H1 (cell line): ENCODE measurements around the gene MYO1A. TPM values are rescaled to one million over a fixed set of nuclear protein-coding genes. Genes with fewer than 3 reads are reported as not detected.

Experiments
- CTCF ChIA-PET: fragments of 300-600 bp; sonication (Branson Sonifier 250); formaldehyde crosslinking; loops from one replicate; lab custom pipeline; 2021; ENCODE audit not compliant: partially characterized antibody; lab: Charles Lee
- POLR2A ChIA-PET: fragments of 300-600 bp; sonication (Branson Sonifier 250); formaldehyde crosslinking; loops from one replicate; lab custom pipeline; 2021; ENCODE audit warnings: inconsistent platforms; ENCODE audit not compliant: partially characterized antibody; lab: Charles Lee
- DNase-seq, 2 experiments: peaks; one replicate each; pipeline versions ENCODE4 v3.0.0 to v3.0.0-alpha.2; 2010 to 2022; ENCODE audit warnings: low spot score in 2 of 2, low read depth in 1 of 2, mixed read lengths in 1 of 2
- FAIRE-seq: peaks from 2 replicates; lab custom pipeline; 2011; peaks lifted over from hg19 to GRCh38; lab: Jason Lieb, UNC
- H2AFZ ChIP-seq: 2 replicates; pipeline ENCODE4 v1.8.1; 2012; ENCODE audit warnings: low read length, inconsistent platforms
- H2AK5ac ChIP-seq: 2 replicates; pipeline ENCODE4 v1.6.1; 2013; ENCODE audit warnings: low read depth, low read length
- H2BK120ac ChIP-seq: replicated peaks from 2 replicates; pipeline ENCODE3; 2013; ENCODE audit warnings: low read depth, low read length, inconsistent platforms
- H2BK12ac ChIP-seq: 2 replicates; pipeline ENCODE4 v1.6.1; 2013; ENCODE audit warnings: low read depth, low read length
- H2BK15ac ChIP-seq: 2 replicates; pipeline ENCODE4 v1.6.1; 2013; ENCODE audit warnings: low read length
- H2BK20ac ChIP-seq: 2 replicates; pipeline ENCODE4 v1.6.1; 2013; ENCODE audit warnings: low read length
- H2BK5ac ChIP-seq: 2 replicates; pipeline ENCODE4 v1.6.1; 2013; ENCODE audit warnings: low read depth, low read length
- H3K14ac ChIP-seq: 2 replicates; pipeline ENCODE4 v1.6.1; 2013; ENCODE audit warnings: inconsistent platforms; ENCODE audit not compliant: insufficient read length
- H3K18ac ChIP-seq: 2 replicates; pipeline ENCODE4 v1.6.1; 2013; ENCODE audit warnings: low read length; ENCODE audit errors: extremely low read depth
- H3K23ac ChIP-seq: 2 replicates; pipeline ENCODE4 v1.6.1; 2013; ENCODE audit warnings: inconsistent platforms; ENCODE audit not compliant: insufficient read length
- H3K23me2 ChIP-seq: 2 replicates; pipeline ENCODE4 v1.6.1; 2013; ENCODE audit warnings: low read depth, low read length
- H3K27ac ChIP-seq: 2 replicates; pipeline ENCODE4 v1.6.1; 2011; ENCODE audit warnings: low read depth, low read length, inconsistent platforms
- H3K27me3 ChIP-seq, 4 experiments: replicated peaks in 1 of 4; 1 replicate in 1 of 4; 2 replicates in 3 of 4; pipeline versions ENCODE4 v1.6.1 to v1.8.1; 2011 to 2013; ENCODE audit warnings: low read length in 3 of 4, mild to moderate bottlenecking in 3 of 4, inconsistent platforms in 2 of 4, mixed read lengths in 2 of 4, moderate library complexity in 1 of 4; ENCODE audit not compliant: control insufficient read depth in 3 of 4, insufficient read depth in 3 of 4; ENCODE audit errors: extremely low read depth in 1 of 4
- H3K36me3 ChIP-seq, 4 experiments: 2 replicates each; pipeline versions ENCODE4 v1.6.1 to v1.8.1; 2011 to 2013; ENCODE audit warnings: mild to moderate bottlenecking in 4 of 4, low read length in 3 of 4, moderate library complexity in 2 of 4, control low read depth in 1 of 4, inconsistent platforms in 1 of 4; ENCODE audit not compliant: insufficient read depth in 4 of 4, control insufficient read depth in 2 of 4
- H3K4ac ChIP-seq: replicated peaks from 2 replicates; pipeline ENCODE3; 2013; ENCODE audit warnings: low read length, low read depth, mixed read lengths, inconsistent platforms; ENCODE audit not compliant: insufficient read length
- H3K4me1 ChIP-seq, 4 experiments: replicated peaks in 1 of 4; 1 replicate in 1 of 4; 2 replicates in 3 of 4; pipeline versions ENCODE4 v1.6.1 to v1.8.1; 2011 to 2013; ENCODE audit warnings: low read length in 3 of 4, inconsistent platforms in 2 of 4, mixed read lengths in 1 of 4; ENCODE audit not compliant: insufficient read depth in 4 of 4, control insufficient read depth in 3 of 4
- H3K4me2 ChIP-seq, 2 experiments: 2 replicates each; pipeline versions ENCODE4 v1.6.1 to v1.8.1; 2011 to 2013; ENCODE audit warnings: low read depth in 2 of 2, low read length in 2 of 2, control low read depth in 1 of 2, inconsistent platforms in 1 of 2, mild to moderate bottlenecking in 1 of 2; ENCODE audit not compliant: insufficient read depth in 1 of 2
- H3K4me3 ChIP-seq, 4 experiments: fragments of 200-600, 300-600 bp in 1 of 4; sonication (generic), shearing (Covaris generic), sonication (Bioruptor Twin) in 1 of 4; 2 replicates each; pipeline versions ENCODE4 v1.5.1 to v1.8.1; 2011 to 2016; ENCODE audit warnings: low read length in 4 of 4, low read depth in 3 of 4, control low read depth in 2 of 4, inconsistent platforms in 2 of 4, mild to moderate bottlenecking in 2 of 4, mixed read lengths in 1 of 4, moderate library complexity in 1 of 4; ENCODE audit not compliant: insufficient read depth in 2 of 4; ENCODE audit errors: extremely low read depth in 1 of 4
- H3K56ac ChIP-seq: replicated peaks from 2 replicates; pipeline ENCODE3; 2013; ENCODE audit warnings: low read depth, mild to moderate bottlenecking, mixed read lengths, low read length, inconsistent platforms; ENCODE audit not compliant: insufficient read length
- H3K79me1 ChIP-seq: 2 replicates; pipeline ENCODE4 v1.6.1; 2013; ENCODE audit warnings: low read depth, low read length, control low read depth
- H3K79me2 ChIP-seq, 2 experiments: 2 replicates each; pipeline versions ENCODE4 v1.6.1 to v1.8.1; 2012 to 2013; ENCODE audit warnings: low read length in 2 of 2, mild to moderate bottlenecking in 2 of 2, inconsistent platforms in 1 of 2; ENCODE audit not compliant: insufficient read depth in 2 of 2, control insufficient read depth in 1 of 2
- H3K9ac ChIP-seq, 4 experiments: replicated peaks in 1 of 4; 1 replicate in 1 of 4; 2 replicates in 3 of 4; pipeline versions ENCODE4 v1.6.1 to v1.8.1; 2011 to 2013; ENCODE audit warnings: low read depth in 3 of 4, low read length in 3 of 4, control low read depth in 2 of 4, mild to moderate bottlenecking in 2 of 4, moderate library complexity in 2 of 4, inconsistent platforms in 1 of 4; ENCODE audit errors: extremely low read depth in 1 of 4
- H3K9me3 ChIP-seq, 2 experiments: 2 replicates each; pipeline versions ENCODE4 v1.6.1 to v1.8.1; 2012 to 2013; ENCODE audit warnings: mild to moderate bottlenecking in 2 of 2, moderate library complexity in 2 of 2, control low read depth in 1 of 2, inconsistent platforms in 1 of 2, low read depth in 1 of 2, low read length in 1 of 2, mixed read lengths in 1 of 2; ENCODE audit not compliant: insufficient read depth in 2 of 2
- H4K20me1 ChIP-seq, 2 experiments: replicated peaks in 1 of 2; 2 replicates each; pipeline versions ENCODE3 to v1.8.1; 2011 to 2013; ENCODE audit warnings: inconsistent platforms in 2 of 2, low read length in 2 of 2, mild to moderate bottlenecking in 1 of 2; ENCODE audit not compliant: insufficient read depth in 2 of 2, control insufficient read depth in 1 of 2
- H4K5ac ChIP-seq: 2 replicates; pipeline ENCODE4 v1.6.1; 2013; ENCODE audit warnings: low read length, low read depth, mixed read lengths, inconsistent platforms; ENCODE audit not compliant: insufficient read length
- H4K8ac ChIP-seq: 2 replicates; pipeline ENCODE4 v1.8.0; 2013; ENCODE audit warnings: mild to moderate bottlenecking, moderate library complexity, low read length, inconsistent platforms; ENCODE audit not compliant: insufficient read depth; ENCODE audit errors: extremely low read depth
- H4K91ac ChIP-seq: replicated peaks from 2 replicates; pipeline ENCODE3; 2013; ENCODE audit warnings: low read length, mixed read lengths, inconsistent platforms; ENCODE audit not compliant: insufficient read length
- CBX5 ChIP-seq: fragments of 300-800, 300-1000 bp; sonication (generic); IDR thresholded peaks from 2 replicates; pipeline ENCODE4 v1.7.1; 2016; ENCODE audit warnings: antibody characterized with exemption, low read length, low read depth
- CBX8 ChIP-seq: fragments of 300-800, 300-1000 bp; sonication (generic); IDR thresholded peaks from 2 replicates; pipeline ENCODE4 v1.7.1; 2016; ENCODE audit warnings: low read depth, low read length, borderline replicate concordance
- CHD2 ChIP-seq: IDR thresholded peaks from 2 replicates; pipeline ENCODE4 v1.6.1; 2012; ENCODE audit warnings: low read length, improper control_type of control experiment
- CREB1 ChIP-seq: IDR thresholded peaks from 2 replicates; pipeline ENCODE4 v1.6.1; 2012; ENCODE audit warnings: inconsistent platforms
- GTF2F1 ChIP-seq: IDR thresholded peaks from 2 replicates; pipeline ENCODE4 v1.6.1; 2012; ENCODE audit warnings: low read depth, low read length, improper control_type of control experiment, borderline replicate concordance
- HDAC6 ChIP-seq: IDR thresholded peaks from one replicate; pipeline ENCODE4 v1.7.1; 2012; ENCODE audit warnings: low read depth, mild to moderate bottlenecking, inconsistent platforms, low read length, moderate library complexity
- RAD21 ChIP-seq, 2 experiments: IDR thresholded peaks in 1 of 2; conservative IDR thresholded peaks in 1 of 2; 2 replicates each; pipeline ENCODE4 v1.6.1; 2011; ENCODE audit warnings: low read depth in 2 of 2, low read length in 2 of 2, improper control_type of control experiment in 1 of 2, inconsistent platforms in 1 of 2, mild to moderate bottlenecking in 1 of 2, moderate library complexity in 1 of 2
- RXRA ChIP-seq: IDR thresholded peaks from 2 replicates; pipeline ENCODE4 v1.6.1; 2011; ENCODE audit warnings: low read depth, mild to moderate bottlenecking, low read length, moderate library complexity; ENCODE audit not compliant: insufficient read depth
- SRF ChIP-seq: IDR thresholded peaks from 2 replicates; pipeline ENCODE4 v1.6.1; 2011; ENCODE audit warnings: mild to moderate bottlenecking, low read depth, low read length, moderate library complexity
- TBP ChIP-seq: IDR thresholded peaks from 2 replicates; pipeline ENCODE4 v1.6.1; 2011; ENCODE audit warnings: low read depth, low read length, improper control_type of control experiment
- TCF12 ChIP-seq: IDR thresholded peaks from 2 replicates; pipeline ENCODE4 v1.6.1; 2011; ENCODE audit warnings: low read depth, mild to moderate bottlenecking, low read length
- YY1 ChIP-seq: IDR thresholded peaks from 2 replicates; pipeline ENCODE4 v1.6.1; 2011; ENCODE audit warnings: low read depth, mild to moderate bottlenecking, low read length
- WGBS, 2 experiments: shearing (Covaris generic) in 1 of 2; methylation state at CpG; one replicate each; pipeline versions ENCODE4 v1.1.6 to v1.1.7; 2013 to 2015; ENCODE audit warnings: low lambda C conversion rate in 2 of 2, mixed read lengths in 2 of 2, inconsistent platforms in 1 of 2, low coverage in 1 of 2, missing lambda C conversion rate in 1 of 2; ENCODE audit not compliant: insufficient replicate concordance in 2 of 2, insufficient coverage in 1 of 2, insufficient read length in 1 of 2; ENCODE audit errors: extremely low coverage in 1 of 2, missing lambda C conversion rate in 1 of 2; 5-methylcytosine and 5-hydroxymethylcytosine counted together
- polyA plus RNA-seq, 7 experiments: library from polyadenylated mRNA; depleted of rRNA in 3 of 7; stranded (reverse) in 5 of 7; unstranded in 2 of 7; fragments of >200 nt in 5 of 7; fragments of 200-250 nt in 2 of 7; gene quantifications; 1 replicate in 5 of 7; 2 replicates in 1 of 7; 4 replicates in 1 of 7; pipeline versions ENCODE4 v1.2.1 to v1.2.3, GENCODE V29; 2011 to 2013; ENCODE audit warnings: missing spikeins in 2 of 7, mixed read lengths in 2 of 7
- total RNA-seq: library from RNA; stranded (reverse); fragmentation: NEBNext Ultra II Directional; extraction: Animal tissue kit (Norgen Biotek cat#: 25700); gene quantifications from 2 replicates; pipeline ENCODE4 v1.2.1, GENCODE V29; 2021

MYO1A gene
- total and polyA plus RNA-seq, 2 of the 8 experiments (the other 6 are each of a cell fraction or from before 2014, with no cell fraction given), result 0.54 to 0.77 TPM

- H2AK5ac ChIP-seq, result no peak overlapping the region
- ChIA-PET CTCF (interaction anchor here (0.6 to 5.5 kb wide), 4 partner anchors 13 to 227 kb away, joined by 3 to 59 read pairs (median 24); partner anchors contain the start of genes HSD17B6 and ZBTB39), POLR2A (interaction anchor here (1.6 kb wide), 1 partner anchor 16 kb away, joined by 4 read pairs; no protein-coding TSS in a partner anchor)
- no peak overlapping the region for H3K27ac ChIP-seq
- 89% methylated on average over 7 of the region's 7 CpGs; no CpG with 5 or more reads in 1 of the 2 experiments for WGBS, 2 experiments
- no peaks in the 10 kb centered on the region for H4K20me1 ChIP-seq
- H4K91ac ChIP-seq, result no peak overlapping the region
- H3K23me2 ChIP-seq, result no peaks in the 10 kb centered on the region
- H4K8ac ChIP-seq, result no peak overlapping the region
- no peak overlapping the region for H3K9ac ChIP-seq
- H3K56ac ChIP-seq, result no peak overlapping the region
- H3K9me3 ChIP-seq, result no peaks in the 10 kb centered on the region
- no peaks in the 10 kb centered on the region for H3K27me3 ChIP-seq
- no peak overlapping the region for H2BK20ac ChIP-seq
- no peak for FAIRE-seq
- no peak overlapping the region for H3K18ac ChIP-seq
- H3K23ac ChIP-seq, result no peak overlapping the region
- H3K4ac ChIP-seq, result no peak overlapping the region
- no peak overlapping the region for H2BK5ac ChIP-seq
- no peaks in the 10 kb centered on the region for H3K79me2 ChIP-seq
- no peak for TF ChIP-seq SRF
- no peak for TF ChIP-seq CBX5
- TF ChIP-seq YY1, result no peak
- TF ChIP-seq CBX8, result no peak
- no peak for TF ChIP-seq TCF12
- no peak for TF ChIP-seq RXRA
- TF ChIP-seq HDAC6, result no peak
- TF ChIP-seq TBP, result no peak
- TF ChIP-seq CHD2, result no peak
- TF ChIP-seq RAD21 (IDR thresholded peaks at IDR 0.05 in 1 of 2, conservative IDR thresholded peaks at IDR 0.05 in 1 of 2; ENCODE audit: low read depth in 2 of 2, low read length in 2 of 2), result no peak
- TF ChIP-seq GTF2F1, result no peak
- no peak for TF ChIP-seq CREB1
- TF ChIP-seq, all 59 proteins: peak for 0
- H3K4me1 ChIP-seq, result peaks cover 0 to 3% (median under 1%) of the 10 kb centered on the region in 4 experiments; a peak in 2 of 7 replicates
- H2BK120ac ChIP-seq, result no peak overlapping the region
- H3K4me3 ChIP-seq, result no peak overlapping the region
- H3K36me3 ChIP-seq, result no peaks in the 10 kb centered on the region
- no peak overlapping the region for H3K14ac ChIP-seq
- H3K79me1 ChIP-seq, result no peaks in the 10 kb centered on the region
- H2BK15ac ChIP-seq, result no peak overlapping the region
- no peak for DNase-seq
- no peak overlapping the region for H4K5ac ChIP-seq
- no peak overlapping the region for H2AFZ ChIP-seq
- H2BK12ac ChIP-seq, result no peak overlapping the region
- no peak overlapping the region for H3K4me2 ChIP-seq
Observed at GRCh38 chr12:56989861-56990610, 59.9 kb downstream of the MYO1A start.
